SU-DHL-6 (cell line): ENCODE results near the gene IL17RD.

Source experiments
- CTCF ChIP-seq: fragments of 200-600 bp; sonication (generic); IDR thresholded peaks from one replicate; pipeline ENCODE4 v1.5.1; 2017; ENCODE audit warnings: antibody characterized with exemption, mild to moderate bottlenecking, low read length, moderate library complexity; ENCODE audit not compliant: insufficient read depth, poor library complexity, severe bottlenecking
- EZH2phosphoT487 ChIP-seq: fragments of 200-600 bp; sonication (generic), shearing (Covaris generic); conservative IDR thresholded peaks from 2 replicates; pipeline ENCODE4 v1.6.1; 2018; ENCODE audit warnings: mild to moderate bottlenecking, antibody characterized with exemption, low read length, moderate library complexity, mixed read lengths

GRCh38 chr3:57164217-57164656, 916 bp downstream of the IL17RD start:
- TF ChIP-seq CTCF: no peak
- no peak for TF ChIP-seq EZH2phosphoT487
